GM19239 (cell line): ENCODE results near the gene CAPZA1.
A peak's percentile ranks its signal among the peaks of the same experiment; 100 is the strongest.
"Not testable (repeated sequence)": the region's sequence is repeated elsewhere in the genome, so short reads cannot be mapped to it uniquely, and the experiment has no call there.

Experiments
- DNase-seq: peaks from one replicate; pipeline ENCODE4 v3.0.0; 2011; ENCODE audit warnings: low spot score; ENCODE audit not compliant: insufficient read length
- FAIRE-seq: peaks from 2 replicates; lab custom pipeline; 2011; peaks lifted over from hg19 to GRCh38; lab: Jason Lieb, UNC

The CAPZA1 gene

GRCh38 chr1:112626193-112626592 lies 6.6 kb downstream of the CAPZA1 start:
- DNase-seq (no peak), FAIRE-seq (no peak)

- no peak for FAIRE-seq
- no peak for DNase-seq
Measured at GRCh38 chr1:112626887-112627286, 7.3 kb downstream of the CAPZA1 start.

- FAIRE-seq, result no peak
- no peak for DNase-seq
Measured at GRCh38 chr1:112628516-112628915, 8.9 kb downstream of the CAPZA1 start.

DNA sequence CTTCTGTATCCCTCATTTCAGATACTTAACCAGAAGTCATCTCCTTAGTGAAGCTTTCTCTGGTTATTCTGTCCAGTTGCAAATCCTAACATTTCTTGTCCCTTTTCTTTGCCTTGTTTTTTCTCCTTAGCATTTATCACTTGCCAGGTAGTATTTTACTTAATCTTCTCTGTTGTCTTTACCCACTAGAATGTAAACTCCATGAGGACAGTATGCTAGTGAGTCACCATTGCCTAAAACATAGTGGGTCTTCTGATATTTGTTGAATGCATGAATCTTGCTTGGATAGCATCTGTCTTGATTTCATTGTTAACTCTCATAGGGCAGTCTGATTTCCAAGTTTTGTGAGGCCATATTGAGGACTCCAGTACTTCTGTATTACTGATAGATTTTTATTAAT lies 9.6 kb downstream of the CAPZA1 start:
- FAIRE-seq, result no peak
- DNase-seq, result no peak

DNA sequence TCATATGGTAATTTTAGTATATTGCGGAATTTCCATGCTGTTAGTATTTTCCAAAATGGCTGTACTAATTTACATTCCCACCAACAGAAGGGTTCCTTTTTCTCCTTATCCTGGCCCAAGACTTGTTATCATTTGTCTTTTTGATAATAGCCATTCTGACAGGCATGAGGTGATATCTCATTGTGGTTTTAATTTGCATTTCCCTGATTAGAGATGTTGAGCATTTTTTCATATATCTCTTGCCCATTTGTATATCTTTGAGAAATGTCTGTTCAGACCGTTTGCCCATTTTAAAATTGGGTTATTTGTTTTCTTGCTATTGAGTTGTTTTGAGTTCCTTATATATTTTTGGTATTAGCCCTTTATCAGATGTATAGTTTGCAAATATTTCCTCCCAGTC lies 14.0 kb downstream of the CAPZA1 start:
- DNase-seq (no peak), FAIRE-seq (no peak)

- DNase-seq (no peak), FAIRE-seq (no peak)
Measured at GRCh38 chr1:112634367-112634766, 14.7 kb downstream of the CAPZA1 start.

GRCh38 chr1:112636056-112636455 lies 16.4 kb downstream of the CAPZA1 start:
- no peak for FAIRE-seq
- DNase-seq, result no peak

- no peak for DNase-seq
- FAIRE-seq, result no peak
Measured at GRCh38 chr1:112636597-112637253, 17.1 kb downstream of the CAPZA1 start.

GRCh38 chr1:112637254-112638109 lies 17.9 kb downstream of the CAPZA1 start:
- no peak for DNase-seq
- FAIRE-seq, result no peak

GRCh38 chr1:112638110-112638428 lies 18.4 kb downstream of the CAPZA1 start:
- no peak for DNase-seq
- no peak for FAIRE-seq

GRCh38 chr1:112640437-112640836 lies 20.8 kb downstream of the CAPZA1 start:
- FAIRE-seq, DNase-seq: not testable (repeated sequence)

DNA sequence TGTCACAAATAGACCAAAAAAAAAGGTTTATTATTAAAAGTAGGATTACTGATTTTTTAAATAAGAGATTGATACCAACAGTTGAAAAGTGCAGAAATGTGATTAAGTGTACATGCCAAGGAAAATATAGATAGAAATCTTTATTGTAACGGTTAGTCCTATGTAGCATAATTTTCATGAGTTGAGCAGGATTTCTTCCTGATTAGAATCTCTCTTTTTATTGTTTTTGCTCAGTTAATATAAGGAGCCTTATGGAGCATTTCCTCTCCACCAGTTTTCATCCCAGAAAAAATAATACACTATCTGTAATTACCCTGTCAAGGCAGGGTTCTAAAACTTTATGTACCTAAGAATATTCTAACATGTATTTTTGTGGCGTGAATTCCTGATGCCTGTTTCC lies 23.4 kb downstream of the CAPZA1 start:
- FAIRE-seq, result no peak
- no peak for DNase-seq

DNA sequence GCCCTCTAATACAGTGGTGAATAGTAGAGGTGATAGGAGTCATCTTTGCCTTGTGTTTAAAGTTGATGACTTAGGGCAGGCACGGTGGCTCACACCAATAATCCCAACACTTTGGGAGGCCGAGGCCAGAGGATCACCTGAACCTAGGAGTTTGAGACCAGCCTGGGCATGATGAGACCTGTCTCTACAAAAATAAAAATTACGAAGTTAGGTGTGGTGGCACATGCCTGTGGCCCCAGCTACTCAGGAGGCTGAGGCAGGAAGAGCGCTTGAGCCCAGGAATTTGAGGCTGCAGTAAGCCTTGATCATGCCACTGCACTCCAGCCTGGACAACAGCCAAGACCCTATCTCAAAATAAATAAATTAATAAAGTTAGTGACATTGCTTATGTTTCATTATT lies 26.6 kb downstream of the CAPZA1 start:
- FAIRE-seq (no peak), DNase-seq (no peak)

- DNase-seq (no peak), FAIRE-seq (no peak)
Measured at GRCh38 chr1:112651205-112651604, 31.6 kb downstream of the CAPZA1 start.

- FAIRE-seq (no peak), DNase-seq (no peak)
Measured at GRCh38 chr1:112665857-112666256, 46.2 kb downstream of the CAPZA1 start.

GRCh38 chr1:112666946-112667345 lies 47.3 kb downstream of the CAPZA1 start:
- FAIRE-seq (no peak), DNase-seq (no peak)

DNA sequence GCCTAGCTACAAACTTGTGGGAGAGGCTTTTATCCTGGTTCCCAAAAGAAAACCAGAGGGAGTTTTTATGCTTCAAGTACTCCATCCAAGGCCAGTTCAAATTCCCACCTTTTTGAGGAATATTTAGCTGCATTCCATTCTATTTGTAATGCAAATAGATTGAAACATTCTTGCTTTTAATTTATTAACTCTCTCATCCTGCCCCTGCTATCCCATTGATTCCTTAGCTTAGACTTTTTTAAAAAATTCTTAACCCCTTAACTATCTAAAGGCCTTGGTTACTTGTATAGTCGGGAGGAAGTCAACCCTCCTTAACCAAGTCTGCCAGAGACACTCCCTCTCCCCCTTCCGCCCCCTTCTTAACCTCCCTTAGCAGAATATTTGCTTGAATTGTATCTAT lies 52.4 kb downstream of the CAPZA1 start:
- DNase-seq, result no peak
- no peak for FAIRE-seq

DNA sequence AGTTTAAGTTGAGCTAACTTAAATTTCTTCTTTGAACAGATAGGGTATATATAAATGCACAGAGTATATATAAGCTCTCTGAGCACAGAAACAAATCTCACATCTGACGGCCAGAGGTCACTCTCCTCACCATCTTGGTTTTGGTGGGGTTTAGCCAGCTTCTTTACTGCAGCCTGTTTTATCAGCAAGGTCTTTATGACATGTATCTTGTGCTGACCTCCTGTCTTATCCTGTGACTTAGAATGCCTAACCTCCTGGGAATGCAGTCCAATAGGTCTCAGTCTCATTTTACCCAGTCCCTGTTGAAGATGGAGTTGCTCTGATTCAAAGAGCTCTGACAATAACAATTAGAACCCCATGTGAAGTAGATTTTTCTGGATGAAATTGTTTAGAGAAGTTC lies 53.2 kb downstream of the CAPZA1 start:
- DNase-seq (no peak), FAIRE-seq (no peak)

DNA sequence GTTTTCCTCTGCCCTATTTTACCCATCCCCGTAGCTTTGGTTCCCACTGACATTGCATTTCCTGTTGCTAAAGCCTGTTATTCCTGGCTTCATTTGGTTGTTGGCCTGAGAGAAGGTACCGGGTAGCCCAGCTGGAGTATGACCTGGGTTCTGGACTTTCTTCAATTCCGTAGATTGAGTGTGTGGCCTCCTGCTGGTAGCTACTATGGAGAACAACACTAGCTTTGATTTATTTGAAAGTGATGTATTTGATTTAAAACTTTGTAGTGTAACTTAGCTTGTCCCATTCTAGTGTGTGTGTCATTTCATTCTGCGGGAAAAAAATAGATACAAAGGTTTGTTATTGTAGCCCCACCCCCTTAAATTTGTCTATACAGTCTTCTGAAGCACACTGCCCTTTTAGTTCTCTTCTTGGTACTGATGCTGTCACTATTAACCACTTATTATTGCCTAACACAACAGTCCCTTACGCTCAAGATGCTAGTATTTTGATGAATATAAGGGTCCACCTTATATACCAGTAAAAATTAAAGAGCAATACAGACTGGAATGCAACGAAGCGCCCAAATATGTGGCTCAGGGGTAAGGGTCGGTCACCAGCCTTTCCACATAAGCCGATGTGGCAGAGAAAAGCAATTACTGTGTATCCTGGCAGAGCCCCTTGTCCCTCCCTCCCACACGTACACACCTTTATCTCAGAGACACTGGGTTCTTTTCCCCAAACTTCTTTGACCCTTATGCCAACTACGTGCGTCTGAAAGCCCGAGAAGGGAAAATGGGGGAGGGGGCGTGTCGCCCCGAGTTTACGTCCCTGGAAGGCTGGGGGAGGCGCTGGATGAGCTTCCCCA lies 54.2 kb downstream of the CAPZA1 start:
- FAIRE-seq (peak; percentile 70), DNase-seq (no peak)

DNA sequence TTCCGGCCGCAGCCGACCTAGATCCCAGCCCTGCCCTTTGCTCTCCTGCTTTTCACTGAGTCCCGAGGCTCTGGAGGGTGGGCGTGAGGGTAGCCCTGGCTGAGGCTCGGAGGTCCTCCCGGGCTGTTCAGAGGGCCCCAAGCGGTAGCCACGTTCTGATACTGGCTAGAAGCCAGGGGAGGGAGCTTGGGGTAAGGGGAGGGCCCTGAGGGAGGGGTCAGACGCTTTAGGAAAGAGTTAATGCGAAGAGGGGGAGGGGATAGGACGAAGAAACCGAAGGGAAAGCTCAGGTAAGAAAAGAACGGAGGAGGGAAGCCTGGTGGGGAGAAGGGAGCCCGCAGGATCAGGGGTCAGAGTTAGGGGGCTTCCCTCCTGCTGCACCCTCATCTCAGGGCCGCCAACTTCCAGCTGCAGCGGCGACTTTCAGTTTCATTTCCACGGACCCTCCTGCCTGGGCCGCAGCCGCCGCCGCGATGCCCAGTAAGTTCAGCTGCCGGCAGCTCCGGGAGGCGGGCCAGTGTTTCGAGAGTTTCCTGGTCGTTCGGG lies 54.9 kb downstream of the CAPZA1 start, which contains the start of gene MOV10:
Gene MOV10 (plus strand): TSS at position 220 of the 546 bp plus-strand sequence. CDS start 254 bp downstream, at position 474.
- FAIRE-seq (peak; percentile 31), DNase-seq (peak; percentile 62)
